GM23248 (cell line): ENCODE measurements around the gene LDHAL6A.

Source experiments
- EZH2 ChIP-seq: fragments of 200-600 bp; sonication (generic); IDR thresholded peaks from 2 replicates; pipeline ENCODE4 v1.6.1; 2018; ENCODE audit warnings: antibody characterized with exemption, mild to moderate bottlenecking; ENCODE audit not compliant: insufficient read depth, poor library complexity, severe bottlenecking
- EZH2phosphoT487 ChIP-seq: fragments of 200-600 bp; sonication (generic); IDR thresholded peaks from 2 replicates; pipeline ENCODE4 v1.6.1; 2018; ENCODE audit warnings: antibody characterized with exemption, moderate library complexity, mild to moderate bottlenecking, low read depth; ENCODE audit not compliant: insufficient read depth

DNA sequence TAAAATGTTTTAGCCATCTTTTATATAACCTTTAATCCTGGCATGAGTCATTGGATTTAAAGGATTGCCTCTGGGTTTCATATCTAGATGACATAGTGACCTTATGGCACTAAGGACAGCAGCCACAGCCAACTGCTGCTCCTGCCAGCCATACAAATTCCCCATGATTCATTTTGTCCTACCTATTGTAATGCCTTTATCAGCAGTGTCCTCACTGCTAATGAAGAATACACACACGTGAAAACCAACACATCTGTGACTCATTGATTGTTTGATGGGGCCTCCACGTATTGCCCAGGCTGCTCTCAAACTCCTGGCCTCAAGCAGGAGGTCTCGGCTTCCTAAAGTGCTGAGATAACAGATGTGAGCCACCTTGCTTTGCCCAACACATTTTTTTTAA lies 1.8 kb downstream of the LDHAL6A start:
- no peak for TF ChIP-seq EZH2
- no peak for TF ChIP-seq EZH2phosphoT487
